AG09319 (cell line): ENCODE results near the gene LIPI.

Experiments
- DNase-seq: peaks from one replicate; pipeline ENCODE4 v3.0.0-alpha.2; 2010; ENCODE audit warnings: low read depth; ENCODE audit errors: extremely low read depth
- TF ChIP-seq, protein P1 (sequence below): IDR thresholded peaks from 2 replicates; pipeline ENCODE4 v1.5.1; 2011; ENCODE audit warnings: low read depth, mild to moderate bottlenecking, inconsistent platforms, low read length, moderate library complexity

Gene LIPI

DNA sequence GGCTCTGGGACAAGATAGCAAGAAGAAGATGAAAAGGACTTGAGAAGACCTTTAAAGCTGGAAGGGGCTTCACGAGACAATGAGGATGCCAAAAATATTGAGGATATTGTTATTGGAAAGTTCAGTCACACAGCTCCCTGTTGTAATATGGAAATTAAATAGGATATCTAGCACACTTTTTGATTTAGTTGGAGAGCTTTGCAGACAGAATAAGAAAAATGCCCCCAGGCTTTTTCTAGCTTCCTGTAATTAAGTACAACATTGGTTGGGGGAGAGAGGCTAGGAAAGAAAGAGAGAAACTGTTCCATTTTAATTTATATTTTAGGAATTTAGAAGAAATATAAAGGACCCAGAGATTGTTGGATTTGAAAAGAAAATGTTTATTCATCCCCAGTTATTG lies 32.7 kb upstream of the LIPI start:
- TF ChIP-seq, protein P1, sequence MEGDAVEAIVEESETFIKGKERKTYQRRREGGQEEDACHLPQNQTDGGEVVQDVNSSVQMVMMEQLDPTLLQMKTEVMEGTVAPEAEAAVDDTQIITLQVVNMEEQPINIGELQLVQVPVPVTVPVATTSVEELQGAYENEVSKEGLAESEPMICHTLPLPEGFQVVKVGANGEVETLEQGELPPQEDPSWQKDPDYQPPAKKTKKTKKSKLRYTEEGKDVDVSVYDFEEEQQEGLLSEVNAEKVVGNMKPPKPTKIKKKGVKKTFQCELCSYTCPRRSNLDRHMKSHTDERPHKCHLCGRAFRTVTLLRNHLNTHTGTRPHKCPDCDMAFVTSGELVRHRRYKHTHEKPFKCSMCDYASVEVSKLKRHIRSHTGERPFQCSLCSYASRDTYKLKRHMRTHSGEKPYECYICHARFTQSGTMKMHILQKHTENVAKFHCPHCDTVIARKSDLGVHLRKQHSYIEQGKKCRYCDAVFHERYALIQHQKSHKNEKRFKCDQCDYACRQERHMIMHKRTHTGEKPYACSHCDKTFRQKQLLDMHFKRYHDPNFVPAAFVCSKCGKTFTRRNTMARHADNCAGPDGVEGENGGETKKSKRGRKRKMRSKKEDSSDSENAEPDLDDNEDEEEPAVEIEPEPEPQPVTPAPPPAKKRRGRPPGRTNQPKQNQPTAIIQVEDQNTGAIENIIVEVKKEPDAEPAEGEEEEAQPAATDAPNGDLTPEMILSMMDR = no peak
- DNase-seq = no peak

- TF ChIP-seq, protein P1 = no peak
- DNase-seq = no peak
Measured at GRCh38 chr21:14241297-14241696, 30.5 kb upstream of the LIPI start.

- TF ChIP-seq, protein P1 = no peak
- no peak for DNase-seq
Measured at GRCh38 chr21:14239281-14239680, 28.5 kb upstream of the LIPI start.

GRCh38 chr21:14236180-14236579 lies 25.4 kb upstream of the LIPI start:
- TF ChIP-seq, protein P1 = no peak
- no peak for DNase-seq

DNA sequence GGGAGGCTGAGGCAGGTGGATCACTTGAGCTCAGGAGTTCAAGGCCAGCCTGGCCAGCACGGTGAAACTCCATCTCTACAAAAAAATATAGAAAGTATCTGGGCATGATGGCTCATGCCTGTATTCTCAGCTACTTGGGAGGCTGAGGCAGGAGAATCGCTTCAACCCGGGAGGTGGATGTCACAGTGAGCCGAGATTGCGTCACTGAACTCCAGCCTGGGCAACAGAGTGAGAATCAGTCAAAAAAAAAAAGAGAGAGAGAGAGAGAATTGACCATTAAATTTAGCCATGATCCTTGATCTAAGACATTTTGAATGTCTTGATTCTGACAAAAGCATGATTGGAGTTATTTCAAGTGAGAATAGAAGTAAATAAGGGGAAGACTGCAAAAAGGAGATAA lies 24.3 kb upstream of the LIPI start:
- DNase-seq = no peak
- TF ChIP-seq, protein P1 = no peak

DNA sequence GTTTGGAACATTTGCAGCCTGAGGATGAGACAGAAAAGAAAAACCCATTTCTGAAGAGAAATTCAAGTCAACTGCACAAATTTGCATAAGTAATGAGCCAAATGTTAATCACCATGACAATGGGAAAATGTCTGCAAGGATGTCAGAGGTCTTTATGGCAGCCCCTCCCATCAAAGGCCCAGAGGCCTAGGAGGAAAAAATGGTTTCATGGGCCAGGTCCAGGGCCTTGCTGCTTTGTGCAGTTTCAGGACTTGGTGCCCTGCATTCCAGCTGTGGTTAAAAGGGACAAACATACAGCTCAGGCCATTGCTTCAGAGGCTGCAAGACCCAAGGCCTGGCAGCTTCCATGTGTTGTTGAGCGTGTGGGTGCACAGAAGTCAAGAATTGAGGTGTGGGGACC lies 18.6 kb upstream of the LIPI start:
- no peak for DNase-seq
- TF ChIP-seq, protein P1 = no peak

DNA sequence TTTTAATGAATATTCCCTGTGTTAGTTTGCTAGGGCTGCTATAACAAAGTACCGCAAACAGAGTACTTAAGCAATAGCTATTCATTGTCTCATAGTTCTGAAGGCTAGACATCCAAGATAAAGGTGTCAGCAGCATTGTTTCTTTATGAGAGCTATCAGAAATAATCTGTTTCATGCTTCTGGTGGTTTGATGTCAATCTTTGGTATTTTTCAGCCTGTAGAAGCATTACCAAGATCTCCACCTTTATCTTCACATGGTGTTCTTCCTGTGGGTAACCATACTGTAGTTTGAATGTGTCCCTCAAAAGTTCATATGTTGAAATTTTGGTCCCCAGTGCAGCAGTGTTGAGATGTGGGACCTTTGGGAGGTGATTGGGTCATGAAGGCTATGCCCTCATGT lies 12.6 kb upstream of the LIPI start:
- no peak for DNase-seq
- TF ChIP-seq, protein P1 = no peak
